Measurements from ENCODE around the gene NIT1. TPM values are rescaled to one million over a fixed set of nuclear protein-coding genes. Genes with fewer than 3 reads are reported as not detected.

Gene NIT1
- total RNA-seq, 1 experiment from 2014 or later, result 26.8 TPM

Other genes starting within 250 kb of the NIT1 start
- not detected in 2 replicates for gene ITLN1, start 232.9 kb upstream of the NIT1 start, total RNA-seq (2014; rRNA removed; shearing (Covaris generic))
- gene ITLN2, start 163.3 kb upstream of the NIT1 start, total RNA-seq (2014; rRNA removed; shearing (Covaris generic)), result not detected in 2 replicates
- 7.3 and 9.2 TPM in 2 replicates for gene F11R, start 97.0 kb upstream of the NIT1 start, total RNA-seq (2014; rRNA removed; shearing (Covaris generic))
- gene TSTD1, start 79.1 kb upstream of the NIT1 start, total RNA-seq (2014; rRNA removed; shearing (Covaris generic)), result not detected in 2 replicates
- gene USF1, start 72.1 kb upstream of the NIT1 start, total RNA-seq (2014; rRNA removed; shearing (Covaris generic)), result 79.9 and 107 TPM in 2 replicates
- 0.07 and 0.38 TPM in 2 replicates for gene ARHGAP30, start 48.2 kb upstream of the NIT1 start, total RNA-seq (2014; rRNA removed; shearing (Covaris generic))
- gene NECTIN4, start 28.5 kb upstream of the NIT1 start, total RNA-seq (2014; rRNA removed; shearing (Covaris generic)), result 1.6 and 2.2 TPM in 2 replicates
- 3.8 and 4.0 TPM in 2 replicates for gene KLHDC9, start 19.7 kb upstream of the NIT1 start, total RNA-seq (2014; rRNA removed; shearing (Covaris generic))
- gene PFDN2, start 68 bp upstream of the NIT1 start, total RNA-seq (2014; rRNA removed; shearing (Covaris generic)), result 197 and 218 TPM in 2 replicates
- 37.8 and 40.1 TPM in 2 replicates for gene DEDD, start 14.6 kb downstream of the NIT1 start, total RNA-seq (2014; rRNA removed; shearing (Covaris generic))
- 95.7 and 128 TPM in 2 replicates for gene UFC1, start 35.9 kb downstream of the NIT1 start, total RNA-seq (2014; rRNA removed; shearing (Covaris generic))
- 5.2 and 5.7 TPM in 2 replicates for gene USP21, start 41.4 kb downstream of the NIT1 start, total RNA-seq (2014; rRNA removed; shearing (Covaris generic))
- 37.1 and 39.9 TPM in 2 replicates for gene PPOX, start 48.3 kb downstream of the NIT1 start, total RNA-seq (2014; rRNA removed; shearing (Covaris generic))
- 59.5 and 61.1 TPM in 2 replicates for gene B4GALT3, start 59.4 kb downstream of the NIT1 start, total RNA-seq (2014; rRNA removed; shearing (Covaris generic))
- not detected in 2 replicates for gene ADAMTS4, start 80.9 kb downstream of the NIT1 start, total RNA-seq (2014; rRNA removed; shearing (Covaris generic))
- gene NDUFS2, start 84.3 kb downstream of the NIT1 start, total RNA-seq (2014; rRNA removed; shearing (Covaris generic)), result 179 and 197 TPM in 2 replicates
- not detected in 2 replicates for gene FCER1G, start 97.2 kb downstream of the NIT1 start, total RNA-seq (2014; rRNA removed; shearing (Covaris generic))
- gene APOA2, start 105.5 kb downstream of the NIT1 start, total RNA-seq (2014; rRNA removed; shearing (Covaris generic)), result not detected in 2 replicates
- gene TOMM40L, start 108.0 kb downstream of the NIT1 start, total RNA-seq (2014; rRNA removed; shearing (Covaris generic)), result 16.1 and 16.8 TPM in 2 replicates
- gene NR1I3, start 120.1 kb downstream of the NIT1 start, total RNA-seq (2014; rRNA removed; shearing (Covaris generic)), result 0.50 TPM in 1 of 2 replicates, not detected in the other
- not detected in 2 replicates for gene PCP4L1, start 140.6 kb downstream of the NIT1 start, total RNA-seq (2014; rRNA removed; shearing (Covaris generic))
- 0.21 and 4.8 TPM in 2 replicates for gene MPZ, start 191.9 kb downstream of the NIT1 start, total RNA-seq (2014; rRNA removed; shearing (Covaris generic))
- 32.8 and 48.8 TPM in 2 replicates for gene SDHC, start 196.3 kb downstream of the NIT1 start, total RNA-seq (2014; rRNA removed; shearing (Covaris generic))
- gene CFAP126, start 249.8 kb downstream of the NIT1 start, total RNA-seq (2014; rRNA removed; shearing (Covaris generic)), result not detected in 2 replicates